NCI-H2171 treated with DMSO at 0.1 percent for 48 hours (cell line): ENCODE measurements around the gene BMPR1A.
"Not testable (repeated sequence)": the region's sequence is repeated elsewhere in the genome, so short reads cannot be mapped to it uniquely, and the experiment has no call there.

Experiments used
- DNase-seq: peaks from one replicate; lab custom pipeline; 2025; lab: John Stamatoyannopoulos, UW

BMPR1A gene

GRCh38 chr10:86880971-86881370, 124.6 kb downstream of the BMPR1A start:
- DNase-seq: no peak

- DNase-seq: no peak
Observed at GRCh38 chr10:86888585-86889381, 132.4 kb downstream of the BMPR1A start.

GRCh38 chr10:86889997-86890396, 133.6 kb downstream of the BMPR1A start:
- no peak for DNase-seq

GRCh38 chr10:86898511-86898910, 142.1 kb downstream of the BMPR1A start:
- DNase-seq: no peak

- no peak for DNase-seq
Observed at GRCh38 chr10:86899132-86899531, 142.7 kb downstream of the BMPR1A start.

GRCh38 chr10:86899670-86900276, 143.4 kb downstream of the BMPR1A start:
- DNase-seq: no peak

GRCh38 chr10:86900955-86901354, 144.5 kb downstream of the BMPR1A start:
- DNase-seq: no peak

- no peak for DNase-seq
Observed at GRCh38 chr10:86904600-86904999, 148.2 kb downstream of the BMPR1A start.

- DNase-seq: no peak
Observed at GRCh38 chr10:86905429-86905828, 149.0 kb downstream of the BMPR1A start.

GRCh38 chr10:86914734-86915133, 158.3 kb downstream of the BMPR1A start:
- no peak for DNase-seq

GRCh38 chr10:86918022-86918471, 161.6 kb downstream of the BMPR1A start:
- no peak for DNase-seq

- no peak for DNase-seq
Observed at GRCh38 chr10:86922553-86922961, 166.1 kb downstream of the BMPR1A start.

- DNase-seq: no peak
Observed at GRCh38 chr10:86929468-86930380, 173.3 kb downstream of the BMPR1A start.

- no peak for DNase-seq
Observed at GRCh38 chr10:86931872-86932271, 175.5 kb downstream of the BMPR1A start.

- DNase-seq: no peak
Observed at GRCh38 chr10:86932674-86933073, 176.3 kb downstream of the BMPR1A start.

GRCh38 chr10:86934162-86934711, 177.8 kb downstream of the BMPR1A start:
- DNase-seq: not testable (repeated sequence)

GRCh38 chr10:86936661-86937501, 180.5 kb downstream of the BMPR1A start:
- no peak for DNase-seq

- no peak for DNase-seq
Observed at GRCh38 chr10:86937502-86938154, 181.2 kb downstream of the BMPR1A start.

- no peak for DNase-seq
Observed at GRCh38 chr10:86938260-86938659, 181.8 kb downstream of the BMPR1A start.

GRCh38 chr10:86940076-86940475, 183.7 kb downstream of the BMPR1A start:
- DNase-seq: not testable (repeated sequence)

GRCh38 chr10:86940677-86941076, 184.3 kb downstream of the BMPR1A start:
- DNase-seq: no peak
